ENCODE results near the gene SIGLEC7.

Gene SIGLEC7

GRCh38 chr19:51169283-51169918, 27.3 kb downstream of the SIGLEC7 start:
- peak; percentile 79 to 92 (median 87) for DNase-seq

DNA sequence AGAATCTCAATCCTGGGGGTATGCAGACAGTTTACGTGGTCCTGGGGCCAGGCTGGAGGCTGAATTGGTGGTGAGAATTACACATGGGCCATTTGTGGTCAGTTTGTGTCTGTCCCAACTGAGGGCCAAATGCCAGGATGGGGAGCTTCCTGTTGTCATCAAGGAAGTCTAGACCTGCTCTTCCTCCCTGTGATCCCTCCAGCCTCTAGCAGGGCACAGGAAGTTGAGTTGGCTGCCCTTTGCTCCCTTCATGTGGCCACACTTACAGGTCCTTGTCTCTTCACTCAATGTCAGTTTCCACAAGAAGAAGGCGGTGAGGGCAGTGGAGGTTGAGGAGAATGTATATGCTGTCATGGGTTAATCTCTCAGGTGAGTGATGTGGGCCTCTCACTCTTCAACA, 30.1 kb downstream of the SIGLEC7 start:
- no peak for DNase-seq

- DNase-seq: peak in 2 of 3 donors; percentile 30 to 40
Measured at GRCh38 chr19:51173681-51174080, 31.6 kb downstream of the SIGLEC7 start.

DNA sequence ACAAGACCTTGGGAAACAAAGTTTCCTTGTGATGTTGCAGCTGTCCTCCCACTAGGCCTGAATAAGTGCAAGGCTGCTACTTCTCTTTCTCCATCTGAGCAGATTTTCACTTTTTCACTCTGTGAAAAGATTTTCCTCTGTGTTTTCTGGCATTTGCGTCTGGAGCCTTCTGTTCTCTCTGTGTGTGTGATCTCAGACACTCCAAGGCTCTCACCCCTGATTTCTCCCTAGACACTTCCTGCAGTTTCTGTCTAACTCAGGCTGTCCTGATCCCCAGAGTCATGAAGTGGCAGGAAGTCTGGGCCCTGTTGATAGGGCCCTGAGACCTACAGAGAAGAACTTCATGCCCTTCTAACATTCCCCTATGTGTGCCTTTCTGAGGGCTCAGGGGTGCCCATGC, 37.2 kb downstream of the SIGLEC7 start:
- no peak for DNase-seq

DNA sequence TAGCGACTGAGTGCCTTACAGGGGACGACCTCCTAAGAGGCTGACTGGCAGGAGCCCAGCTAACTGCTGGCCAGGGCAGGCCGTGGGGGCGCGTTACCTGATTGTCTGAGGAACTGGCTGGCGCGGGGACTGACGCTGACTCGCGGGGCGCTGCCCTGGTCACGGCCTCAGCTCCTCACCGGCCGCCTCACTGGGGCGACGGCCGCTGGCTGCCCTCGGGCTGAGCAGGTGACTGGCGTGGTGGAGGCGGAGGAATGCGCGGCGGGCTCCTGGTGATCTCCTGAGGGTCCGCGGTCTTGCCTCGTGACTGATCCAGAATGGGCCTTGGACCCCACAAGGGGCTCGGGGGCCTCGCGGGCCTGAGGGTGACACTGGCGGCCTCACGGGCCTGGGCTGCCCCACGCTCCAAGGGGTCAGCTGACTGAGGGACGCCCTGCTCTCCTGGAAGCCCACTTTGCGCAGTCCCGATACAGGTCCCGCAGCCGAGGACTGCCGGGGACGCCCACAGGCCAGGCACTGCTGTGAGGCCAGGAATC, 39.3 kb downstream of the SIGLEC7 start:
- no peak for DNase-seq

DNA sequence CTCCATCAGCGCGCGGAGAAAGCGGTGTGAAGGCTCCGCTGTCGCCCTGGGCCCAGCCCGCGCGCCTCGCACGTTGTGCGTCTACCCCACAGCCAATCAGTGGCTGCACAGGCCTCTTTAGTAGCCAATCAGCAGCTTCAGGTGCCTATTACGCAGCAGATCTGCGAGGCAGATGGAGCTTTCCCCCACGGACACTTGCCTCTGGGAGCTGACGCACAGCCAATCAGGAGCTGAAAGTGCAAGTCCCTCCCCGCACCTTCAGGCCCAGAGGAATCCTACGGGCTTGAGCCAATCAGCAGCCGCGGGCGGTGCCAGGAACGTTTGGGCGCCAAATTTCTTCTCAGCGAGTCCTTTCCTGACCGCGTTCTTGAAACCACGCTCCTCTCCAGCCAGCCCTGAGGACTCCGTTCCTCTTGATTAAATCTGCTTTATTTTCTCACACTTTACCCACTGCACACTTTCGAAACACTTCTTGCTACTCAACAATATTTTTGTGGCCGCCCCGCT, 39.9 kb downstream of the SIGLEC7 start:
- DNase-seq: peak; percentile 39 to 48 (median 40)

GRCh38 chr19:51183629-51184028, 41.5 kb downstream of the SIGLEC7 start:
- DNase-seq: no peak

GRCh38 chr19:51185069-51185867, 43.2 kb downstream of the SIGLEC7 start:
- no peak for DNase-seq

DNA sequence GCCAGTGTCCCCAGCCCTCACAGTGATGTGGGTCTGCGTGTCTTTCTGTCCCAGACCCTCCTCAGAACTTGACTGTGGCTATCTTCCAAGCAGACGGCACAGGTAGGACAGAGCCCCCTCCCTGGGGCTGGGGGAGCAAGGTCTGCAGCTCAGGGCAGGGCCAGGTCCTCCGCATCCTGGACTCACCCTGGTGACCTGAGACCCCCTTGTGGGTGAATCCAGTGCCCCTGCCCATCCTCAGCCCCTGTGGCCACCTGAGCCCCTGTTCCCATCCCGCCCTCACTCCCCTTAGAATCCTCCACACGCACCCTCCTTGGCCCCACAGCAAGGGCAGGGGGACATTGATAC, 43.7 kb downstream of the SIGLEC7 start:
- no peak for DNase-seq

DNA sequence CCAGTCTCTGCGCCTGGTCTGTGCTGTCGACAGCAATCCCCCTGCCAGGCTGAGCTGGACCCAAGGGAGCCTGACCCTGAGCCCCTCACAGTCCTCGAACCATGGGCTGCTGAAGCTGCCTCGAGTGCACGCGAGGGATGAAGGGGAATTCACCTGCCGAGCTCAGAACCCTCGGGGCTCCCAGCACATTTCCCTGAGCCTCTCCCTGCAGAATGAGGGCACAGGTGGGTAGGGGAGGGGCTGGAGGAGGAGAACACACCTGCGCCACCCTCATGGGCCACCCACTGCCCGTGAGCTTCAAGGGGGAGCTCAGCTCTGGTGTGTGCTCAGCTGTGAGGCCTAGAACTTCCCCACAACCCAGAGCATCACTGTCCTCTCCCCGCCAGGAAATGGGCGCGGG, 44.2 kb downstream of the SIGLEC7 start:
- no peak for DNase-seq

DNA sequence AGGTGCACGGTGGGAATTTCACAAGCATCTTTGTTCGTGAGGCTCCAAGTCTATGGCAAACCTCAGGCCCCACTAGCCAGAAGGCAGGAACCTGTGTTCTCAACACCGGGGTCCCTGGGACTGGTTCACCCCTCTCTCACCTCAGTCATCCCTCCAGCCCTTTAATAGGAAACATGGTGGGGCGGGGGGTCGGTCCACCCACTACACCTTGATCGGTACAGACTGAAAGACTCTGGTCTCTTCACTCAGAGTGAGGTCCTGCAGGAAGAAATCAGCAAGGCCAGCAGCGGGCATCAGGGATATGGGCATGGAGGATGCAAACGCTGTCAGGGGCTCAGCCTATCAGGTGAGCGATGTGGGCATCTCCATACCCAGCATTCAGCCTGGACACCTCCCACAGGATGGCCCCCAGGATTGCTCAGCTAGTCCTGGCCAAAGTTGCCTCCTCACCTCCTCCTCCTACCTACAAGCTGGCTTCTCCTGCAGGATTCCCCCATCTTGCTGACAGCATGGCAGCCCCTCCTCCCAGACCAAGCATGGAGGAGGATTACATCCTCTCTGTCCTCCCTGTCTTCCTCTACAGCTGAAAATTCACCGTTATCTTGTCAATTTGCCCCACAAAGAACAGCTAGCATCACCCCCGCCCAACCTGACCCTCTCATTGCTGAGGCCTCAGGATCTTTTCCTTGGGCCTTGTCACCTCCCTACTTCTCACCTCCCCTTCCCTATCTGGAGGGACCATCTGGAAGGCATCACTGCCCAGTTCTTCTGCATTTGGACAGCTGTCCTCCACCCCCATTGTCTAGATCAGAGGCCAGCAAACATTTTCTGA, 45.5 kb downstream of the SIGLEC7 start:
- DNase-seq: no peak

- no peak for DNase-seq
Measured at GRCh38 chr19:51188227-51188559, 46.1 kb downstream of the SIGLEC7 start.

- no peak for DNase-seq
Measured at GRCh38 chr19:51192689-51193088, 50.6 kb downstream of the SIGLEC7 start.

GRCh38 chr19:51194527-51195315, 52.6 kb downstream of the SIGLEC7 start:
- peak; percentile 20 to 32 (median 30) for DNase-seq

DNA sequence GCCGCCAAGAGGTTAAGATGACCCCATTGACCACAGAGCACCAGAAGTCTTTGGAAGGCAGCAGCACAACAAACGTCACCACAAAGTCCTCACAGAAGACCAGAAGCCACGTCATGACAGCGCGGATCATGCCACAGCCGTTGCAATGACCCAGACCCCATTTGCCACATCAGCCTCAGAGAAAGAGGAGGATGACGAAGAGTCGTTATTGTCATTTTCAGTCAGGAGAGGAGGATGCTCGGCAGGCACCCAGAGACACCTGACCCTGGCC, 53.1 kb downstream of the SIGLEC7 start:
- DNase-seq: no peak

DNA sequence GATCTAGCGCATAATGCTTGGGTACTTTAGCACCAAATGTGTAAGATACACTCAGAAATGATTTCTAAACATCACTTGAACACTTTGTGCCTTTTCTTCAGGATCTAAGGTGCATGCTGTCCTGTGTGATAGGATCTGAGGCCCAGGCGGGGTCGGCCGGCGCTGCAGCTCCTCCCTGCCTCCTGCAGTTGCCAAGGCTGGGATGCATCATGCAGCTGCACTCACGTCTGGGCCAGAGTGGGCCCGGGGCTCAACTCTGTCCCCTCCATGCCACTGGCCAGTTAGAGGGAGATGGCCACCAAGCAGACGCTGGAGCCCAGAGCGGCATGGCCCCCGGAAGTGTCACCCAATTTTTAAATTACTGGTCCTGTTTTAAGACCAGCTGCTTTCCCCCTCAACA, 53.5 kb downstream of the SIGLEC7 start:
- DNase-seq: no peak

- no peak for DNase-seq
Measured at GRCh38 chr19:51196181-51196580, 54.1 kb downstream of the SIGLEC7 start.

DNA sequence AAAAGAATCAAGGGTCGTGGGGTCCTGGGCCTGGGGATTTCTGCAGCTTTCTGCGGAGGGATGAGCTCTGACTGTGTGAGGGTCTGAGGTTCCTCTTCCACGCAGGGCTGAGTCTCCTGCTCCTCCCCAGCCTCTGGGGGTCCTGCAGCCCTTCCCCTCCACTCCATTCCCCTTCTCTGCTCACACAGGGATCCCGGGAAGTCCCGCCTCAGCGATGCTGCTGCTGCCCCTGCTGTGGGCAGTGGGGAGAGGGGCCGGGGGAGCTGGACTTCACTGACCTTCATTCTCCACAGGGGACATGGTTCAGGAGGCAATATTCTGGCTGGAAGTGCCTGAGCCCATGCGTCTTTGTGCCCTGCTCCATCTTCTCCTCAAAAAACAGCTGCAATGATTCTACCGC, 56.5 kb downstream of the SIGLEC7 start:
- no peak for DNase-seq

DNA sequence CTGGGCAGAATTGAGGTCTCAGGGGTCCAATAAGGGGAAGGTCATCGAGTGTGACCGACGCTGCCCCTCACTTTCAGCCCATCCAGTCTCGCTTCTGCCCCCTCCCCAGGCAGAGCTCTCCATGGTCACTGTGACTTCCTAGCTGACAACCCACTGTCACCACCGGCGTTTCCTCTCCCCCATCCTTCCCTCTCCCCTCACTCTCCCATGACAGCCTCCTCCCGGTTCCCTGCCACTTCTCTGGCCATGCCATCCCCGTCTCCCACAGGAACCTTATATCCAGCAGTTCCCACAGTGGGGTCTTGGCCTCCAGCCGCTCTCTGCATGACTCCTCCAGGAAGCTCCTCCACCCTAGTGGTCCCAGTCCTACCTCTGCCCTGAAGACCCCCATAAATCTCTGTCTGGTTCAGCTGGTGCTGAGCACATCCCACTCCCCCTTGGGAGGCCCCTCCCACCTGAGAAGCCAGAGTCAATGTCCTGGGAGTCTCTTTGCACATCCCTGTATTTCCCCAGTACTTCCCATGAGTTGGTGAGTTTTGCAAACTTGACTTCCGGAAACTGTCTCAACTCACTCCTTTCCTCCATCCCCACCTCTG, 58.1 kb downstream of the SIGLEC7 start:
- DNase-seq: no peak

DNA sequence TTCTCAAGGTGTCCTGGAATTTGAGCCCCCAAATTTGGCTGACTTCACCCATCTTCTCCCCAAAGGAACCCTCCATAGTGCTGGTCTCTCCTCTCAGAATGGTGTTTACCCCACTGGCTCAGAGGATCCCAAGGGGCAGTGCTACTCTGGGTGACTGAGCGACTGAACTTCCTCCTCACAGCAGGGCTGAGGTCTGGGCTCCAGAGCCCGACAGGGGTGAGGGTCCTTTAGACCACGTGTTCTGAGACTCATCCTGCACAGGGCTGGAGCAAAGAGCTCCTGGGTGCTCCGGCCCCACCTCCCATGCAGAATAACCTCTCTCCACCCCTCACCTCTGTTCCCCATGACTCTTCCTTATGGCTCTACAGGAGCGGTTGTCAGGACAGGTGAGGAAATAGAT, 59.6 kb downstream of the SIGLEC7 start:
- DNase-seq: peak in 1 of 3 donors; percentile 7
